Measurements from ENCODE around the gene NTSR1.

NTSR1 gene

DNA sequence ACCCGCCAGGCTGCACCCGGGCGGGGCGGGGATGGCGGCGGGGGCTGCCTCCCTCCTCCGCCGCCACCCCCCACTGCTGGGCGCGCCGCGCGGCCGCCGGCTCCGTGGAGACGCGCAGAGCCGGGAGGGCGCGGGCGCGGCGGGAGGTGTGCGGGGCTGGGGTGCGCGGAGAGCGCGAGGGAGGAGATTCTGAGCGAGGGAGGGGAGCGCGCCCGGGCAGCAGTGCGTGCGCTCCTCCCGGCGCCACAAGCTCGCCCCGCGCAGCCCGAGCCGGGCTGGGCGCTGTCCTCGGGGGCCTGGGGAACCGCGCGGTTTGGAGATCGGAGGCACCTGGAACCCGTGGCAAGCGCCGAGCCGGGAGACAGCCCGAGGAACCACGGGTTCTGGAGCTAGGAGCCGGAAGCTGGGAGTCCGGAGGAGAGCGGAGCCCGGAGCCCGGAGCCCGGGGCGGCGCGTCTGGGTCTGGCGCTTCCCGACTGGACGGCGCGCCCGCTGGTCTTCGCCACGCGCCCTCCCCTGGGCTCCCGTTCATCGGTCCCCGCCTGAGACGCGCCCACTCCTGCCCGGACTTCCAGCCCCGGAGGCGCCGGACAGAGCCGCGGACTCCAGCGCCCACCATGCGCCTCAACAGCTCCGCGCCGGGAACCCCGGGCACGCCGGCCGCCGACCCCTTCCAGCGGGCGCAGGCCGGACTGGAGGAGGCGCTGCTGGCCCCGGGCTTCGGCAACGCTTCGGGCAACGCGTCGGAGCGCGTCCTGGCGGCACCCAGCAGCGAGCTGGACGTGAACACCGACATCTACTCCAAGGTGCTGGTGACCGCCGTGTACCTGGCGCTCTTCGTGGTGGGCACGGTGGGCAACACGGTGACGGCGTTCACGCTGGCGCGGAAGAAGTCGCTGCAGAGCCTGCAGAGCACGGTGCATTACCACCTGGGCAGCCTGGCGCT is at the start of gene NTSR1:
TSS of gene NTSR1 (plus strand) at position 246 of the 946 bp plus-strand sequence. CDS start at position 618, 372 bp downstream.
- in situ Hi-C loops (cut with MboI; ENCODE audit: low sequenced_read_pairs, unreplicated experiment) = no loop called here
- TF ChIP-seq, protein P1, sequence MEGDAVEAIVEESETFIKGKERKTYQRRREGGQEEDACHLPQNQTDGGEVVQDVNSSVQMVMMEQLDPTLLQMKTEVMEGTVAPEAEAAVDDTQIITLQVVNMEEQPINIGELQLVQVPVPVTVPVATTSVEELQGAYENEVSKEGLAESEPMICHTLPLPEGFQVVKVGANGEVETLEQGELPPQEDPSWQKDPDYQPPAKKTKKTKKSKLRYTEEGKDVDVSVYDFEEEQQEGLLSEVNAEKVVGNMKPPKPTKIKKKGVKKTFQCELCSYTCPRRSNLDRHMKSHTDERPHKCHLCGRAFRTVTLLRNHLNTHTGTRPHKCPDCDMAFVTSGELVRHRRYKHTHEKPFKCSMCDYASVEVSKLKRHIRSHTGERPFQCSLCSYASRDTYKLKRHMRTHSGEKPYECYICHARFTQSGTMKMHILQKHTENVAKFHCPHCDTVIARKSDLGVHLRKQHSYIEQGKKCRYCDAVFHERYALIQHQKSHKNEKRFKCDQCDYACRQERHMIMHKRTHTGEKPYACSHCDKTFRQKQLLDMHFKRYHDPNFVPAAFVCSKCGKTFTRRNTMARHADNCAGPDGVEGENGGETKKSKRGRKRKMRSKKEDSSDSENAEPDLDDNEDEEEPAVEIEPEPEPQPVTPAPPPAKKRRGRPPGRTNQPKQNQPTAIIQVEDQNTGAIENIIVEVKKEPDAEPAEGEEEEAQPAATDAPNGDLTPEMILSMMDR (IDR thresholded peaks at IDR 0.05; ENCODE audit: borderline replicate concordance, control extremely low read depth, extremely low read depth, insufficient read depth, missing control alignments) = no peak
- no peak for DNase-seq (ENCODE audit: low spot score)

DNA sequence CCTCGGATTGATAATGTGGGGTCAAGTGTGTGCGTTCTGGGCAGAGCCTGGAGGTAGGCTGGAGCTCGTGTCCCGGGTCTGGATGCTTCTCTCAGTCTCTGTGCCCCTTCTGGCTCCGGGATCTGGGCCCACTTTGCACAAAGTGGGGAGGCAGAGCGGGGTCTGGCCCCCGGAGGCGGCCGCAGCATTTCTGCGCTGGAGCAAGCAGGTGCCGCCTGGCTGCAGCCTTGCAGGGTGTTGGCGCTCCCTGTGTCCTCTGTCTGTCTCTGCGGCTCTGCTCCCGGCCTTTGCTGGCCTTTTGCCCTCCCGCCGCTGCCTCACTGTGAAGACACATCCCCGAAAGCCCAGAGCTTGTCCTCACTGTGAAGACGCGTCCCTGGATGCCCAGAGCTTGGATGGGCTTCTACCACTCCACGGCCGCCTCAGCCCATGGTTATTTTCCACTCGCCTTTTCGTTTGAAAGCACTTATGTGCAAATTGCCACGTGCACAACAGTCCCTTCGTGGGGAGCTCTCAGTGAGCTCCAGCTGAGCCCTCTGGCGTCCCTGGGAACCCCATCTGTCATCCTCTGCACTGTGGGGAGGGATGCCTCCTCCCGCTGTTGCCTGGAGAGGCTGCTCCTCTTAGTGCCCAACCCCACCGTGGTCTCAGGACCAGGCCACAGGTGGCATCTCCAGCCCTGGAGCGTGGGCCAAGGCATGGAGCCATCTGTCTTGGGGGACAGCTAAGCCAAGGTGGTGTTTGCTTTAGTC is 49.0 kb upstream of the NTSR1 start:
- TF ChIP-seq, protein P1 (IDR thresholded peaks at IDR 0.05; ENCODE audit: borderline replicate concordance, control extremely low read depth, extremely low read depth, insufficient read depth, missing control alignments) = no peak
- in situ Hi-C loops (cut with MboI; ENCODE audit: low sequenced_read_pairs, unreplicated experiment) = loop anchor here (25.0 kb wide), 1 partner anchor 128 kb away; the partner anchor contains the start of gene MRGBP
- no peak for DNase-seq (ENCODE audit: low spot score)

DNA sequence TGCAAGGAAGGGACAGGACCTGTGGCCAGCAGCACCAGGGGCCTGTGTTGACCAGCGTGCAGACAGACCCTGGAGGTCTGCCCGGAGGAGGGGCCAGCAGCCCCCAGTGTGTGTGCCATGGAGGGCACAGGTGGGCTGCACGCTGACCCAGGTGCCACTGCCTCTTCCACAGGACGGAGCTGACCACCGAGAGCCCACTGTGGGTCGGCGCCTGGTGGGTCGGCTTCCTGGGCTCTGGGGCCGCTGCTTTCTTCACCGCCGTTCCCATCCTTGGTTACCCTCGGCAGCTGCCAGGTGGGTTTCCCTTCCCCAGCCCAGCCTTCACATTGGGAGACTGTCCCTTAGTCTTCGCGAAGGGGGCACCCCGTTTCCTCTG is 48.4 kb upstream of the NTSR1 start:
- in situ Hi-C loops (cut with MboI; ENCODE audit: low sequenced_read_pairs, unreplicated experiment) = loop anchor here (25.0 kb wide), 1 partner anchor 127 kb away; the partner anchor contains the start of gene MRGBP

DNA sequence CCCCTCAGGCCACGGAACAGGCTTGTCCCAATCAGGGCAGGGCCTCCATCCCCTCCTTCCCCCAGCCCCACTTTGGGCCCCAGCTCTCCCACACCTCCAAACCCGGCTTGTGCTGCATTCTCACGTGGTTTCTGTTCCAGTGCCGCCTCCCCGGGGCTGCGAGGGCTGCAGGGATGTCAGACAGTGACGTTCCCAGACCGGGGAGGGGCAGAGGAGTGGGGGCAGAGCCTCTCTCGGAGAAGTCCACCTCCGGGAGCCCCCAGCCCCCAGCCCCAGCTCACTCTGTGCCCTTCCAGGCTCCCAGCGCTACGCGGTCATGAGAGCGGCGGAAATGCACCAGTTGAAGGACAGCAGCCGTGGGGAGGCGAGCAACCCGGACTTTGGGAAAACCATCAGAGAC is 47.9 kb upstream of the NTSR1 start:
- in situ Hi-C loops (cut with MboI; ENCODE audit: low sequenced_read_pairs, unreplicated experiment) = loop anchor here (25.0 kb wide), 1 partner anchor 127 kb away; the partner anchor contains the start of gene MRGBP
- no peak for DNase-seq (ENCODE audit: low spot score)
- TF ChIP-seq, protein P1 (IDR thresholded peaks at IDR 0.05; ENCODE audit: borderline replicate concordance, control extremely low read depth, extremely low read depth, insufficient read depth, missing control alignments) = no peak

More for the DNA sequence above, 48.4 kb upstream of the NTSR1 start:
- TF ChIP-seq, protein P1 (IDR thresholded peaks at IDR 0.05; ENCODE audit: borderline replicate concordance, control extremely low read depth, extremely low read depth, insufficient read depth, missing control alignments) = no peak
- DNase-seq (ENCODE audit: low spot score) = no peak

DNA sequence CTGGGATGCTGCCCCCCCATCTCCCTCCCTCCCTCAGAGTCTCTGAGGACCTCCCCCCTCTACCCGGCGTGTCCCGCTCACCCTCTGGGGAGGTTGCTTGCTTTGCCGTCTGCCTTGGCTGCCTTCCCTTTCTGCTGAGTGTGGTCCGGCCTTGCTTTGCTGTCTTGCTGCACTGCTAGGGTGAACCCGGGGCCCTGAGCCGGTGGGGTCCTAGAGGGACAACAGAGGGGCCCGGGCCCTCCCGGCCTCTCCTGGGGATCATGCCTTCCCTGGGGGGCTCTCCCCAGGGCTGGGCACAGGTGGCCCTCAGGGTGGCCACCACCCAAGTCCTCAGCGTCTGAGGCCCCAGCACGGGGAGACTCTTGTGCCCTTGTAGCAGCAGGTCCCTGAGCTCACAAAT is 47.0 kb upstream of the NTSR1 start:
- TF ChIP-seq, protein P1 (IDR thresholded peaks at IDR 0.05; ENCODE audit: borderline replicate concordance, control extremely low read depth, extremely low read depth, insufficient read depth, missing control alignments) = no peak
- in situ Hi-C loops (cut with MboI; ENCODE audit: low sequenced_read_pairs, unreplicated experiment) = loop anchor here (25.0 kb wide), 1 partner anchor 126 kb away; the partner anchor contains the start of gene MRGBP
- no peak for DNase-seq (ENCODE audit: low spot score)

DNA sequence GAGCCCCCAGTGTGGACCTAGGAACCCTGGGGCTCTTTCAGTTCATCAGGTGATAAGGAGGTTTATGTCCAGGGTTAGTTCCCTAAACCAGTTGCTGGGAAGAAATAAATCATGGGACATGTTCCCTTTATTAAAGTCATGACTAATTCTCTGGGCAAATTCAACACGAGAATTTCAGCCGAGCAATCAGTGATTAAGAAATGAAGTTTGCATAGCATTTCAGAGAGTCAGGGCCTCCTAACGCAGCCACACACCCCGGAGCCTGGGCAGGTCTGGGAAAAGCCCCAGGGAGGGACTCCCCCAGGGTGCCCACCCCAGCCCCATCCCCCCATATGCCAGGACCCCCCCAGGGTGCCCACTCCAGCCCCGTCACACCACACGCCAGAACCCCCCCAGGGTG is 46.2 kb upstream of the NTSR1 start:
- in situ Hi-C loops (cut with MboI; ENCODE audit: low sequenced_read_pairs, unreplicated experiment) = loop anchor here (25.0 kb wide), 1 partner anchor 125 kb away; the partner anchor contains the start of gene MRGBP
- TF ChIP-seq, protein P1 (IDR thresholded peaks at IDR 0.05; ENCODE audit: borderline replicate concordance, control extremely low read depth, extremely low read depth, insufficient read depth, missing control alignments) = no peak
- no peak for DNase-seq (ENCODE audit: low spot score)

Measured in GM13976 (cell line).